NOMO-1 treated with DMSO at 0.1 percent for 48 hours (cell line): ENCODE data around the gene PTPN5.

Experiments used
- DNase-seq: peaks from one replicate; lab custom pipeline; 2025; ENCODE audit not compliant: unreplicated experiment; lab: John Stamatoyannopoulos, UW

The PTPN5 gene

GRCh38 chr11:18773681-18774080 is 17.9 kb downstream of the PTPN5 start:
- DNase-seq: no peak

- DNase-seq: no peak
Measured at GRCh38 chr11:18773104-18773503, 18.5 kb downstream of the PTPN5 start.

- DNase-seq: no peak
Measured at GRCh38 chr11:18772211-18772610, 19.4 kb downstream of the PTPN5 start.

GRCh38 chr11:18771266-18772035 is 20.1 kb downstream of the PTPN5 start:
- DNase-seq: no peak

GRCh38 chr11:18770479-18771125 is 21.0 kb downstream of the PTPN5 start:
- no peak for DNase-seq

- DNase-seq: no peak
Measured at GRCh38 chr11:18769802-18770456, 21.7 kb downstream of the PTPN5 start.

- DNase-seq: no peak
Measured at GRCh38 chr11:18768978-18769377, 22.6 kb downstream of the PTPN5 start.

- peak; percentile 83 for DNase-seq
Measured at GRCh38 chr11:18768472-18768901, 23.1 kb downstream of the PTPN5 start.

- DNase-seq: no peak
Measured at GRCh38 chr11:18766015-18766414, 25.6 kb downstream of the PTPN5 start.

GRCh38 chr11:18765554-18765953 is 26.0 kb downstream of the PTPN5 start:
- DNase-seq: no peak

- DNase-seq: no peak
Measured at GRCh38 chr11:18761741-18762140, 29.9 kb downstream of the PTPN5 start.

- no peak for DNase-seq
Measured at GRCh38 chr11:18761144-18761543, 30.5 kb downstream of the PTPN5 start.

- no peak for DNase-seq
Measured at GRCh38 chr11:18757811-18758210, 33.8 kb downstream of the PTPN5 start.

- DNase-seq: no peak
Measured at GRCh38 chr11:18756889-18757288, 34.7 kb downstream of the PTPN5 start.

GRCh38 chr11:18754308-18754707 is 37.3 kb downstream of the PTPN5 start:
- DNase-seq: no peak

- no peak for DNase-seq
Measured at GRCh38 chr11:18752502-18752901, 39.1 kb downstream of the PTPN5 start.

- no peak for DNase-seq
Measured at GRCh38 chr11:18750944-18751343, 40.7 kb downstream of the PTPN5 start.

GRCh38 chr11:18749681-18750319 is 41.8 kb downstream of the PTPN5 start:
- no peak for DNase-seq

GRCh38 chr11:18748766-18749365 is 42.7 kb downstream of the PTPN5 start:
- no peak for DNase-seq

- no peak for DNase-seq
Measured at GRCh38 chr11:18745251-18745650, 46.3 kb downstream of the PTPN5 start.

- no peak for DNase-seq
Measured at GRCh38 chr11:18743900-18744514, 47.6 kb downstream of the PTPN5 start.
